Stimulated activated CD4-positive, alpha-beta T cell treated with anti-CD3 and anti-CD28 coated beads, TNF-alpha, amount 100 ng/mL, for 1 hour (primary cell): ENCODE measurements around the gene CTNNA2.

Experiments used
- DNase-seq, 3 donors: peaks; one replicate each; pipeline ENCODE4 v3.0.0-alpha.2; 2020; ENCODE audit warnings: low read depth in 3 of 3, low spot score in 1 of 3

The CTNNA2 gene

DNA sequence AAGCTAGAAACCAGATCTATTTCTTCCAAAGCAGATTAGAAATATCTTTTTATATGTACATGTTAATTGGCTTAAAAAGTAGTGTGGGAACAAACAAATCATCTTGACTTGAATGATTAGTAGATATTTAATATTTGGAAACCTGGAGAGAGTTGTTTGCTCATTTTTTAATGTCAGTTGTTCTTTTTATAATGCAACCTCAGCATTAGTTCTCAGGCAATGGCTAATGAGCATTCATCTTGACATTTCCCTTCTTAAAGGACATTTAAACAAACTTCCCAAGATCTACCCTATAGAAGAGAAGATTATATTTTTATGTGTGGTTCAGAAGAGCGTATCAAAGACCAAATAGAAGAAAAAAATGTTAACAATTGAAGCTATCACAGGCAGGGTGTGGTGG is 334.0 kb downstream of the CTNNA2 start:
- no peak for DNase-seq

GRCh38 chr2:79849241-79849640 is 336.4 kb downstream of the CTNNA2 start:
- no peak for DNase-seq

GRCh38 chr2:79849949-79850348 is 337.1 kb downstream of the CTNNA2 start:
- no peak for DNase-seq

DNA sequence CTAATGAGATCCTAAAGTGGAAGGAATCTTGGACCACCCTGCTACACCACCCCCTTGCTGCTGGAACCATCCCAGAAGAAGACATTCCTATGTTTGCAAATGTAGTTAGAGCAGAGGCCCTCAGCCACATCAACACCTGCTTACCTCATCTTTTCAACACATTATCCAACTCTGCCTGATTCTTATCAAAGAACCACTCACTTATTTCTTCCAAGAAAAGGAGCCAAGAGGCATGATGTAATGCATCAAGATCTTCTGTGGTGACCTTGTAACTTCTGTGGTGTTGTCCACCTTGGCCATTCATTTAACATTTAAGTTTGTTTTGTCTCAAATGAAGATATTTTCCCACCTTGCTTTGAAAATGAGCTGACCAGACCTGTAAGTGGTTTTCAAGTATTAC is 338.1 kb downstream of the CTNNA2 start:
- no peak for DNase-seq

GRCh38 chr2:79855264-79856006 is 342.6 kb downstream of the CTNNA2 start:
- DNase-seq, result no peak

DNA sequence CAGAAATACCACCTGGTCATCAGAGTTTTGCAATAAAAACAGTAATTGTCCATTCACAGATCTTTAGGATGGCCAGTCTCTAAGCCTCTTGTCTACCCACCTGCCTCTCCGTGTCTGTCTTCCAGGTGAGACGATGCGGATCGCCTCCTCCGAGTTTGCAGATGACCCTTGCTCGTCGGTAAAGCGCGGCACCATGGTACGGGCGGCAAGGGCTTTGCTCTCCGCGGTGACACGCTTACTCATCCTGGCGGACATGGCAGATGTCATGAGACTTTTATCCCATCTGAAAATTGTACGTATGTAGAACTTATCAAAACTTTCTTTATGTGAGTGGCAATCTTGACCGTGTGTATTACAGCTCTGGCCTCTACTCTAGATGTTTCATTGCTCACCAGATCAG is 345.0 kb downstream of the CTNNA2 start:
- DNase-seq, result no peak

- DNase-seq, result no peak
Observed at GRCh38 chr2:79860228-79861058, 347.6 kb downstream of the CTNNA2 start.

DNA sequence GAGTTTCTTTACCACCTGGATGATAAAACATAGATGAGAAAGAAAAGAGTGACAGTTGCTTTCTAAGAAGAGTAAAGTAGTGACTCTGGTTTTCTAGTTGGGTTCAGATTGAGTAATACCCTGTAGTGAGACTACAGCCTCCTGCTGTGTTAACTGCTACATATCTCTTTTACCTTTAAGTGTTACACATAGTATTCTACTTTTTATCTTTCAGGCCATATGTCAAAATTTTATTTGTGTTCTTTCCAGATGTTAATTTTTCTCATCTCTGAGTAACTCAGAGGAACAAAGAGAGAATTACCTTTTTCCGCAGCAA is 348.2 kb downstream of the CTNNA2 start:
- no peak for DNase-seq

DNA sequence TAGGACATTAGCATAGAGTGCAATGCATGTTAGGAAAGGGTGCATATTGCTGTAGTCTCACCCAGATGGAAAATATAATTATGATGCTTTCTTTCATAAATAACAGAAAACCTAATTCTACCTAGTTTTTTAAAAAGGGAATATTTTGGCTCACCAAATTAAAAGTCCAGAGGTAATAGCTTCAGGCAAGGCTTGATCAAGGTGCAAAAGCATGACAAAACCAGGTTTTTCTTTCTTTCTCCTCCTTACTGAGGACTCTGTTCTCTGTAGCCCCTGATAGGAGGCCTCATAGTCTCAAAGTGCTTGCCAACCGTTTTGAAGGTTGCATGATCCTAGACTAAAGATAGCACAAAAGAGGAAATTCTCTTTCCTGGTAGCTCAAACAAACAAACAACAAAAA is 349.9 kb downstream of the CTNNA2 start:
- no peak for DNase-seq

DNA sequence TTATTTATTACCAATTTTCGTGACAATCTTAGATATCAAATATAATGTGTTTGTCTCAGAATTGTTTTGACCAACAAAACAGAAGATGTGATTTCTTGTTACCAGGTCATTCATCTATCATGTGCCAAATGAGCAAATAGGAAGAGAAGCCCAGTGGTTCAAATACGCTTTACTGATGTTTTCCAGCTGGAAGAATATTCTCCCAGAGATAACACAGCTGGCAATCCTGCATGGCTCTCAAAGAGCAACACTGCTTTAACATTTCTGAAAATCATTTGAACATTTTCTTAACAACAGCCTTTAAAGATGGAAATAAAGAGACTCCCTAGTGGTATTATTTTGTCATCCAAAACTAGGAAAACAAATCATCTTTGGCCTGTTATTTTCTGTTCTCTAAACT is 359.8 kb downstream of the CTNNA2 start:
- no peak for DNase-seq

DNA sequence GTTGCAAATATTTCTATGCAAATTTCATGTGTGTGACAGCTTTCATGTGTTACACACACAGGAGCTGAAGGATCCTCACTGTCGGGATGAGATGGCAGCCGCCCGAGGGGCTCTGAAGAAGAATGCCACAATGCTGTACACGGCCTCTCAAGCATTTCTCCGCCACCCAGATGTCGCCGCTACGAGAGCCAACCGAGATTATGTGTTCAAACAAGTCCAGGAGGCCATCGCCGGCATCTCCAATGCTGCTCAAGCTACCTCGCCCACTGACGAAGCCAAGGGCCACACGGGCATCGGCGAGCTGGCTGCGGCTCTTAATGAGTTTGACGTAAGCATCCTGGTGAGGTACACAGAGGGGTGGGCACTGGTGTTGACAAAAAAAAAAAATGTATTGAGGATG is 361.2 kb downstream of the CTNNA2 start:
- no peak for DNase-seq

- no peak for DNase-seq
Observed at GRCh38 chr2:79876430-79876829, 363.6 kb downstream of the CTNNA2 start.

- DNase-seq, result no peak
Observed at GRCh38 chr2:79882548-79882947, 369.7 kb downstream of the CTNNA2 start.

DNA sequence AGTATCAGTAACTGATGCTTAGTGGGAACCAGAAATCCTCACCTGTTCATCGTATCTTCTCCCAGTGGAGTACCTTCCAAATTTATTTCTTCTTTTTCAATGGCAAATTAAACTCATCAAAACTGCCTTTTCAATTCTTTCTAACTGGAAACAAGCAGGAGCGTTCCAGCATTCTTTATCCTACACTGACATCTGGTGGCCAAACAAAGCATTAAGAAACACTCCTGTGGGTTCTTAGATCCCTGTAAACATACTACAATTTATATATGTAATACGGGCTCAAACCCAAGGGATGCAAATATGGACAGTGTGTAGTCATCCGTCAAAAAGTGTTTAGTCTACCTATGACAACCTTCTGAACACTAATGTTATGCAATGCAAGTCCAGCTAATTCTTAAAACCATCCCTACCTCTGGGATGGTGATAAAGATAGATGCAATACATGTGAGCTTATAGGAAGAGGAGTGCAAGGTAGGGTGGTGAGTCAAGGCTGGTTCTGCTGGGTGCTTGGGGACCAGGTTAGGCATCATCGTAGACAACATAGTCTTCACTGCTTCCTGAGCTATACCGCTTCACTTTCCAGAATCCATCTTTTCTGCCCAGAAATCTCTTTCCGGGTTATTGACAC is 375.0 kb downstream of the CTNNA2 start:
- no peak for DNase-seq

- DNase-seq, result no peak
Observed at GRCh38 chr2:79892123-79892522, 379.3 kb downstream of the CTNNA2 start.

GRCh38 chr2:79899196-79899595 is 386.3 kb downstream of the CTNNA2 start:
- DNase-seq, result no peak

DNA sequence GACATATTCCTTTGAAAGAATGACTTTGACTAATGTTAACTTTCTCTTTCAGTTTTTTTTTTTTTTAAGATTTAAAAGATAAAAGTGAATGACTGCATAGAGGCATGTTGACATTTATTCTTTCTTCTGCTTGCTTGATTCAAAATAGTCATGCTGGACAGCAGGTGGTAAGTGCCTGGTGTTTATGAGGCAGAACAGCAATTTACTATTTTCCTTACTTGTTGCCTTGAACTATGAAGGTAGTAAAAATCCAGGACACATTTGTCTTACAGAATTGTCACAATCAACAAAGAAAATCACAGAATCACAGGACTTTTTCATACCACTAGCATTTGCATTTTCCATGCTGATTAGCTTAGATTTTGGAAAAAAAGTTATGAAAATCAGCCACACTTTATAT is 388.3 kb downstream of the CTNNA2 start:
- DNase-seq, result no peak

GRCh38 chr2:79903222-79904000 is 390.6 kb downstream of the CTNNA2 start:
- DNase-seq, result no peak

DNA sequence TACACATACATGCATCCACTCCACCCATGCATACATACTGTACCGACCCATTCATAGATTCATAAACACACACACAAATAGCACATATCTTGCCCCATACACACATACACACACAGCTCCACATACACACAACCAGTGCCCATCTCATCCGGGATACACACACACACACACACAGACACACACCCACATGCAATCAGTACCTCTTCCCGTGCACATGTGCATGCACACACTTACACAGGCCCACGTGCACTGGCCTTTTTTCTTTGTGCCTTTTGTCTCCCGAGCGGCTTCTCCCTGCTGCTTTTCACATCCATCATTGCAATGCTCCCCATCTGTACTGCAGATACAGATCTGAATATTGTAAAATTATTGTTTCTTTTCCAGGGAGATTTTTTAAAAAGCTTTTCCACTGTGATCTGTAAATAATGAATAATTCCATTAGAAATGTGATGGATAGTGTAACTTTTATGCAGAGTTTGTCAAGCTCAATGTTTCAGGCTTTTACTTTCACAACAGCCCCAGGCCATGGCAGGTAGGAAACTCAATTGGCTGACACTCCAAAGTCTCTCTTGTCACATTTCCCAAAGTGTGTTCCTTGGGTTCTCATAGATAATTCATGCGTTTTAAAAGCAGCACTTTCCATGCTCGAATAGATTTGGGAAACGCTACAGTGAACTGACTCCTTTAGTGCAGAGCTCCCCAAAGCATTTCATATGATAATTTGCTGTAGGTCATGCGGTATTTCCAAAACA is 393.5 kb downstream of the CTNNA2 start:
- no peak for DNase-seq

GRCh38 chr2:79909521-79909920 is 396.7 kb downstream of the CTNNA2 start:
- no peak for DNase-seq

GRCh38 chr2:79910643-79911042 is 397.8 kb downstream of the CTNNA2 start:
- DNase-seq, result no peak
